Lower leg skin (tissue), 3 donors: Measurements from ENCODE around the gene SRD5A1.

Experiments
- POLR2A ChIP-seq, 2 donors: fragments of 450-650 bp; IDR thresholded peaks; one replicate each; pipeline ENCODE4 v1.6.1; 2016 to 2017; ENCODE audit warnings: antibody characterized with exemption in 2 of 2, mild to moderate bottlenecking in 1 of 2, moderate library complexity in 1 of 2
- TF ChIP-seq, protein P1 (sequence below), 3 donors: fragments of 450-650 bp; IDR thresholded peaks; one replicate each; pipeline ENCODE4 v1.5.1; 2016; ENCODE audit warnings: antibody characterized with exemption in 3 of 3, mild to moderate bottlenecking in 3 of 3, moderate library complexity in 2 of 3

- TF ChIP-seq, protein P1, sequence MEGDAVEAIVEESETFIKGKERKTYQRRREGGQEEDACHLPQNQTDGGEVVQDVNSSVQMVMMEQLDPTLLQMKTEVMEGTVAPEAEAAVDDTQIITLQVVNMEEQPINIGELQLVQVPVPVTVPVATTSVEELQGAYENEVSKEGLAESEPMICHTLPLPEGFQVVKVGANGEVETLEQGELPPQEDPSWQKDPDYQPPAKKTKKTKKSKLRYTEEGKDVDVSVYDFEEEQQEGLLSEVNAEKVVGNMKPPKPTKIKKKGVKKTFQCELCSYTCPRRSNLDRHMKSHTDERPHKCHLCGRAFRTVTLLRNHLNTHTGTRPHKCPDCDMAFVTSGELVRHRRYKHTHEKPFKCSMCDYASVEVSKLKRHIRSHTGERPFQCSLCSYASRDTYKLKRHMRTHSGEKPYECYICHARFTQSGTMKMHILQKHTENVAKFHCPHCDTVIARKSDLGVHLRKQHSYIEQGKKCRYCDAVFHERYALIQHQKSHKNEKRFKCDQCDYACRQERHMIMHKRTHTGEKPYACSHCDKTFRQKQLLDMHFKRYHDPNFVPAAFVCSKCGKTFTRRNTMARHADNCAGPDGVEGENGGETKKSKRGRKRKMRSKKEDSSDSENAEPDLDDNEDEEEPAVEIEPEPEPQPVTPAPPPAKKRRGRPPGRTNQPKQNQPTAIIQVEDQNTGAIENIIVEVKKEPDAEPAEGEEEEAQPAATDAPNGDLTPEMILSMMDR (IDR thresholded peaks at IDR 0.05), result no peak
- TF ChIP-seq POLR2A (IDR thresholded peaks at IDR 0.05), result no peak
Measured at GRCh38 chr5:6682239-6682638, 49.0 kb downstream of the SRD5A1 start.
